Panc1 (cell line): ENCODE data around the gene ZNF384. TPM values are rescaled to one million over a fixed set of nuclear protein-coding genes. Genes with fewer than 3 reads are reported as not detected.

Experiments
- ATAC-seq: fragments of 200-7000 bp; cut with Tn5 transposase; 2 replicates; pipeline ENCODE4 v1.9.1; 2020; ENCODE audit warnings: mild to moderate bottlenecking, moderate library complexity
- BruUV-seq: library from RNA; stranded (reverse); fragments of 400-500 nt; replicated peaks from 2 replicates; lab custom pipeline; 2021; lab: Mats Ljungman, UMichigan
- CTCF ChIA-PET: fragments of 300-600 bp; sonication (Branson Sonifier 250); formaldehyde crosslinking; loops from one replicate; lab custom pipeline; 2022; ENCODE audit warnings: antibody characterized with exemption; lab: Charles Lee
- POLR2A ChIA-PET: fragments of 300-600 bp; sonication (Branson Sonifier 250); formaldehyde crosslinking; loops from one replicate; lab custom pipeline; 2022; ENCODE audit warnings: antibody characterized with exemption; lab: Charles Lee
- DNase-seq: peaks from one replicate; pipeline ENCODE4 v3.0.0-alpha.2; 2010; ENCODE audit warnings: low read depth, low spot score
- H3K27ac ChIP-seq: 2 replicates; pipeline ENCODE4 v1.5.1; 2011; ENCODE audit warnings: mild to moderate bottlenecking, low read length, inconsistent platforms
- H3K27me3 ChIP-seq: fragments of 200-500 bp; sonication (Bioruptor generic); 2 replicates; pipeline ENCODE4 v1.6.0; 2014; ENCODE audit warnings: low read length, inconsistent platforms; ENCODE audit not compliant: control insufficient read depth, insufficient read depth
- H3K36me3 ChIP-seq: fragments of 200-500 bp; sonication (Bioruptor generic); 2 replicates; pipeline ENCODE4 v1.5.1; 2014; ENCODE audit warnings: inconsistent platforms, mild to moderate bottlenecking, low read length, moderate library complexity; ENCODE audit not compliant: control insufficient read depth, insufficient read depth
- H3K4me1 ChIP-seq: 2 replicates; pipeline ENCODE4 v1.5.1; 2011; ENCODE audit warnings: inconsistent platforms, mild to moderate bottlenecking, low read length, moderate library complexity; ENCODE audit not compliant: control insufficient read depth, insufficient read depth
- H3K4me3 ChIP-seq, 2 experiments: 2 replicates each; pipeline ENCODE4 v1.5.1; 2011 to 2012; ENCODE audit warnings: low read depth in 2 of 2, low read length in 2 of 2, mild to moderate bottlenecking in 2 of 2, inconsistent platforms in 1 of 2, moderate library complexity in 1 of 2
- H3K9me3 ChIP-seq: fragments of 200-500 bp; sonication (Bioruptor generic); 2 replicates; pipeline ENCODE4 v1.5.1; 2014; ENCODE audit warnings: low read depth, mild to moderate bottlenecking, inconsistent platforms, low read length, moderate library complexity; ENCODE audit not compliant: control insufficient read depth, insufficient read depth
- CTCF ChIP-seq: fragments of 450-650 bp; IDR thresholded peaks from 2 replicates; pipeline ENCODE4 v1.5.1; 2017; ENCODE audit warnings: mild to moderate bottlenecking
- POLR2AphosphoS5 ChIP-seq: IDR thresholded peaks from 2 replicates; pipeline ENCODE4 v1.6.1; 2012; ENCODE audit warnings: mild to moderate bottlenecking, low read depth, low read length, moderate library complexity
- REST ChIP-seq, 2 experiments: IDR thresholded peaks; 2 replicates each; pipeline ENCODE4 v1.6.1; 2011 to 2012; ENCODE audit warnings: low read depth in 2 of 2, control low read depth in 1 of 2, low read length in 1 of 2, mild to moderate bottlenecking in 1 of 2, moderate library complexity in 1 of 2; ENCODE audit not compliant: insufficient read depth in 1 of 2
- SIN3A ChIP-seq: IDR thresholded peaks from 2 replicates; pipeline ENCODE4 v1.6.1; 2012; ENCODE audit warnings: low read depth, mild to moderate bottlenecking, low read length, moderate library complexity, borderline replicate concordance; ENCODE audit not compliant: insufficient read depth
- TCF7L2 ChIP-seq: IDR thresholded peaks from 2 replicates; pipeline ENCODE4 v1.6.1; 2011; ENCODE audit warnings: mild to moderate bottlenecking, low read depth, low read length, inconsistent platforms
- in situ Hi-C: cut with HindIII; loops from 2 replicates; pipeline ENCODE4 v1.10.0; 2016; ENCODE audit warnings: low sequenced_read_pairs, low pct_unique_long_range_greater_than_20kb
- intact Hi-C: fragments of 100-400 bp; cut with micrococcal nuclease; formaldehyde crosslinking; loops from one replicate; pipeline ENCODE4 v1.10.0; 2022; ENCODE audit not compliant: unreplicated experiment
- total RNA-seq: library from RNA; stranded (reverse); gene quantifications from one replicate; pipeline ENCODE4 v1.2.1, GENCODE V29; 2021; ENCODE audit not compliant: unreplicated experiment

Gene ZNF384
- total RNA-seq, 1 experiment from 2014 or later: 54.3 TPM

- no peak overlapping the region for H3K27ac ChIP-seq
- intact Hi-C loops (no loop called here), in situ Hi-C loops (no loop called here)
- ChIA-PET CTCF (no interaction called here), POLR2A (no interaction called here)
- no peaks in the 10 kb centered on the region for H3K4me1 ChIP-seq
- H3K4me3 ChIP-seq: no peak overlapping the region
- H3K9me3 ChIP-seq: no peaks in the 10 kb centered on the region
- no TSS peak for BruUV-seq
- ATAC-seq (no peak), DNase-seq (no peak)
- TF ChIP-seq SIN3A (no peak), POLR2AphosphoS5 (no peak), TCF7L2 (no peak), CTCF (no peak), REST (IDR thresholded peaks at IDR 0.05; ENCODE audit: insufficient read depth in 1 of 2, low read depth in 2 of 2, low read length in 1 of 2) (no peak)
- no peaks in the 10 kb centered on the region for H3K36me3 ChIP-seq
- H3K27me3 ChIP-seq: no peaks in the 10 kb centered on the region
Observed at GRCh38 chr12:6652391-6652790, 36.8 kb downstream of the ZNF384 start.

GRCh38 chr12:6650832-6651231 is 38.3 kb downstream of the ZNF384 start:
- CTCF ChIA-PET: no interaction called here
- no peak for ATAC-seq
- Histone ChIP-seq H3K9me3 (no peaks in the 10 kb centered on the region), H3K4me1 (no peaks in the 10 kb centered on the region), H3K27me3 (no peaks in the 10 kb centered on the region), H3K27ac (no peak overlapping the region), H3K4me3 (no peak overlapping the region), H3K36me3 (no peaks in the 10 kb centered on the region)
- BruUV-seq: no TSS peak
- POLR2A ChIA-PET: no interaction called here
- TF ChIP-seq CTCF: no peak
- no peak for TF ChIP-seq SIN3A
- no peak for TF ChIP-seq REST (IDR thresholded peaks at IDR 0.05; ENCODE audit: insufficient read depth in 1 of 2, low read depth in 2 of 2, low read length in 1 of 2)
- TF ChIP-seq TCF7L2: no peak
- TF ChIP-seq POLR2AphosphoS5: no peak
- in situ Hi-C loops: no loop called here
- no peak for DNase-seq
- intact Hi-C loops: no loop called here
